SK-N-SH treated with all-trans-retinoic acid at 6 μM for 48 hours (cell line): ENCODE data around the gene QPCTL.

ENCODE experiments used
- ARNTL ChIP-seq: fragments of 450-650 bp; formaldehyde crosslinking; IDR thresholded peaks from 2 replicates; pipeline ENCODE4 v1.5.0; 2020; ENCODE audit warnings: low read depth, mild to moderate bottlenecking, moderate library complexity, borderline replicate concordance
- BACH2 ChIP-seq: fragments of 250-450 bp; sonication (Bioruptor Pico); IDR thresholded peaks from 2 replicates; pipeline ENCODE4 v1.9.0; 2021; ENCODE audit warnings: mild to moderate bottlenecking, borderline replicate concordance
- ESRRG ChIP-seq: fragments of 250-450 bp; sonication (Bioruptor Pico); IDR thresholded peaks from 2 replicates; pipeline ENCODE4 v1.6.1; 2021; ENCODE audit warnings: mild to moderate bottlenecking
- GLIS3 ChIP-seq: fragments of 250-450 bp; sonication (Bioruptor Pico); IDR thresholded peaks from 2 replicates; pipeline ENCODE4 v1.5.0; 2020; ENCODE audit warnings: mild to moderate bottlenecking, moderate library complexity
- PPARA ChIP-seq: fragments of 250-450 bp; sonication (Bioruptor Pico); IDR thresholded peaks from 2 replicates; pipeline ENCODE4 v1.5.0; 2020; ENCODE audit warnings: mild to moderate bottlenecking, borderline replicate concordance
- SNAI2 ChIP-seq: fragments of 250-450 bp; sonication (Bioruptor Pico); IDR thresholded peaks from 2 replicates; pipeline ENCODE4 v1.5.0; 2020; ENCODE audit warnings: mild to moderate bottlenecking, moderate library complexity
- TCF4 ChIP-seq: fragments of 250-450 bp; sonication (Bioruptor Pico); IDR thresholded peaks from 2 replicates; pipeline ENCODE4 v1.8.0; 2021; ENCODE audit warnings: mild to moderate bottlenecking, moderate library complexity, borderline replicate concordance
- TOX ChIP-seq: fragments of 250-450 bp; sonication (Bioruptor Pico); IDR thresholded peaks from 2 replicates; pipeline ENCODE4 v1.8.0; 2021; ENCODE audit warnings: mild to moderate bottlenecking, moderate library complexity, borderline replicate concordance
- ZFP30 ChIP-seq: fragments of 450-650 bp; formaldehyde crosslinking; IDR thresholded peaks from 2 replicates; pipeline ENCODE4 v1.5.0; 2022; ENCODE audit warnings: mild to moderate bottlenecking, moderate library complexity
- ZNF565 ChIP-seq: fragments of 450-650 bp; formaldehyde crosslinking; conservative IDR thresholded peaks from 2 replicates; pipeline ENCODE4 v1.5.0; 2020; ENCODE audit warnings: low read depth, mild to moderate bottlenecking, moderate library complexity
- TF ChIP-seq, protein P1 (sequence below): fragments of 250-450 bp; sonication (Bioruptor Pico); IDR thresholded peaks from 2 replicates; pipeline ENCODE4 v1.8.0; 2020; ENCODE audit warnings: mild to moderate bottlenecking, moderate library complexity, borderline replicate concordance
- TF ChIP-seq, protein P2 (sequence below): fragments of 250-450 bp; sonication (Bioruptor Pico); IDR thresholded peaks from 2 replicates; pipeline ENCODE4 v1.5.1; 2020; ENCODE audit warnings: low read depth, mild to moderate bottlenecking, moderate library complexity
- TF ChIP-seq, protein P3 (sequence below): fragments of 250-450 bp; sonication (Bioruptor Pico); IDR thresholded peaks from 2 replicates; pipeline ENCODE4 v1.8.0; 2021; ENCODE audit warnings: low read depth, mild to moderate bottlenecking, moderate library complexity, borderline replicate concordance
- TF ChIP-seq, protein P4 (sequence below): fragments of 250-450 bp; sonication (Bioruptor Pico); IDR thresholded peaks from 2 replicates; pipeline ENCODE4 v1.5.1; 2021; ENCODE audit warnings: mild to moderate bottlenecking, moderate library complexity

DNA sequence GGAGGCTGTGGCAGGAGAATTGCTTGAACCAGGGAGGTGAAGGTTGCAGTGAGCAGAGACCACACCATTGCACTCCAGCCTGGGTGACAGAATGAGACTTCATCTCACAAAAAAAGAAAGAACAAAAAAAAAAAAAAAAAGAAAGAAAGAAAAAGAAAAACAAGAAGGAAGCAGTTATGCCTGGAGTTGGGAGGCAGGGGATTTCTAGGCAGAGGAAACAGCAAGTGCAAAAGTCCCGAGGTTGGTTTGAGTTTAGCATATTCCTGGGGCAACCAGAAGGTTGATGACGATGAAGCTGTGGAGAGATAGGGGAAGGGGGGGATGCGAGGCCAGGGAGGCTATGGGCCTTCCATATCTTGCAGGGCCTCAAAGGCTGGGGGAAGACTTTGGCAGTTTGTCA is 41.7 kb upstream of the QPCTL start:
- TF ChIP-seq, protein P1, sequence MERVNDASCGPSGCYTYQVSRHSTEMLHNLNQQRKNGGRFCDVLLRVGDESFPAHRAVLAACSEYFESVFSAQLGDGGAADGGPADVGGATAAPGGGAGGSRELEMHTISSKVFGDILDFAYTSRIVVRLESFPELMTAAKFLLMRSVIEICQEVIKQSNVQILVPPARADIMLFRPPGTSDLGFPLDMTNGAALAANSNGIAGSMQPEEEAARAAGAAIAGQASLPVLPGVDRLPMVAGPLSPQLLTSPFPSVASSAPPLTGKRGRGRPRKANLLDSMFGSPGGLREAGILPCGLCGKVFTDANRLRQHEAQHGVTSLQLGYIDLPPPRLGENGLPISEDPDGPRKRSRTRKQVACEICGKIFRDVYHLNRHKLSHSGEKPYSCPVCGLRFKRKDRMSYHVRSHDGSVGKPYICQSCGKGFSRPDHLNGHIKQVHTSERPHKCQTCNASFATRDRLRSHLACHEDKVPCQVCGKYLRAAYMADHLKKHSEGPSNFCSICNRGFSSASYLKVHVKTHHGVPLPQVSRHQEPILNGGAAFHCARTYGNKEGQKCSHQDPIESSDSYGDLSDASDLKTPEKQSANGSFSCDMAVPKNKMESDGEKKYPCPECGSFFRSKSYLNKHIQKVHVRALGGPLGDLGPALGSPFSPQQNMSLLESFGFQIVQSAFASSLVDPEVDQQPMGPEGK (CRISPR knock-in tag) = no peak
- TF ChIP-seq TOX (CRISPR knock-in tag) = no peak
- no peak for TF ChIP-seq PPARA
- TF ChIP-seq ARNTL = no peak
- TF ChIP-seq, protein P2, sequence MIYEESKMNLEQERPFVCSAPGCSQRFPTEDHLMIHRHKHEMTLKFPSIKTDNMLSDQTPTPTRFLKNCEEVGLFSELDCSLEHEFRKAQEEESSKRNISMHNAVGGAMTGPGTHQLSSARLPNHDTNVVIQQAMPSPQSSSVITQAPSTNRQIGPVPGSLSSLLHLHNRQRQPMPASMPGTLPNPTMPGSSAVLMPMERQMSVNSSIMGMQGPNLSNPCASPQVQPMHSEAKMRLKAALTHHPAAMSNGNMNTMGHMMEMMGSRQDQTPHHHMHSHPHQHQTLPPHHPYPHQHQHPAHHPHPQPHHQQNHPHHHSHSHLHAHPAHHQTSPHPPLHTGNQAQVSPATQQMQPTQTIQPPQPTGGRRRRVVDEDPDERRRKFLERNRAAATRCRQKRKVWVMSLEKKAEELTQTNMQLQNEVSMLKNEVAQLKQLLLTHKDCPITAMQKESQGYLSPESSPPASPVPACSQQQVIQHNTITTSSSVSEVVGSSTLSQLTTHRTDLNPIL = no peak
- TF ChIP-seq BACH2 (CRISPR knock-in tag) = no peak
- TF ChIP-seq, protein P3, sequence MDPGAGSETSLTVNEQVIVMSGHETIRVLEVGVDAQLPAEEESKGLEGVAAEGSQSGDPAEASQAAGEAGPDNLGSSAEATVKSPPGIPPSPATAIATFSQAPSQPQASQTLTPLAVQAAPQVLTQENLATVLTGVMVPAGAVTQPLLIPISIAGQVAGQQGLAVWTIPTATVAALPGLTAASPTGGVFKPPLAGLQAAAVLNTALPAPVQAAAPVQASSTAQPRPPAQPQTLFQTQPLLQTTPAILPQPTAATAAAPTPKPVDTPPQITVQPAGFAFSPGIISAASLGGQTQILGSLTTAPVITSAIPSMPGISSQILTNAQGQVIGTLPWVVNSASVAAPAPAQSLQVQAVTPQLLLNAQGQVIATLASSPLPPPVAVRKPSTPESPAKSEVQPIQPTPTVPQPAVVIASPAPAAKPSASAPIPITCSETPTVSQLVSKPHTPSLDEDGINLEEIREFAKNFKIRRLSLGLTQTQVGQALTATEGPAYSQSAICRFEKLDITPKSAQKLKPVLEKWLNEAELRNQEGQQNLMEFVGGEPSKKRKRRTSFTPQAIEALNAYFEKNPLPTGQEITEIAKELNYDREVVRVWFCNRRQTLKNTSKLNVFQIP = no peak
- TF ChIP-seq ZFP30 (CRISPR knock-in tag) = no peak
- TF ChIP-seq TCF4 = no peak
- no peak for TF ChIP-seq ZNF565 (CRISPR knock-in tag)
- TF ChIP-seq GLIS3 (CRISPR knock-in tag) = no peak
- TF ChIP-seq SNAI2 (CRISPR knock-in tag) = no peak
- TF ChIP-seq, protein P4, sequence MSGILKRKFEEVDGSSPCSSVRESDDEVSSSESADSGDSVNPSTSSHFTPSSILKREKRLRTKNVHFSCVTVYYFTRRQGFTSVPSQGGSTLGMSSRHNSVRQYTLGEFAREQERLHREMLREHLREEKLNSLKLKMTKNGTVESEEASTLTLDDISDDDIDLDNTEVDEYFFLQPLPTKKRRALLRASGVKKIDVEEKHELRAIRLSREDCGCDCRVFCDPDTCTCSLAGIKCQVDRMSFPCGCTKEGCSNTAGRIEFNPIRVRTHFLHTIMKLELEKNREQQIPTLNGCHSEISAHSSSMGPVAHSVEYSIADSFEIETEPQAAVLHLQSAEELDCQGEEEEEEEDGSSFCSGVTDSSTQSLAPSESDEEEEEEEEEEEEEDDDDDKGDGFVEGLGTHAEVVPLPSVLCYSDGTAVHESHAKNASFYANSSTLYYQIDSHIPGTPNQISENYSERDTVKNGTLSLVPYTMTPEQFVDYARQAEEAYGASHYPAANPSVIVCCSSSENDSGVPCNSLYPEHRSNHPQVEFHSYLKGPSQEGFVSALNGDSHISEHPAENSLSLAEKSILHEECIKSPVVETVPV = no peak
- TF ChIP-seq ESRRG (CRISPR knock-in tag) = no peak
